Lower leg skin (tissue), 3 donors: ENCODE results near the gene NPR1.
"Not testable (repeated sequence)": the region's sequence is repeated elsewhere in the genome, so short reads cannot be mapped to it uniquely, and the experiment has no call there.

ENCODE experiments used
- CTCF ChIP-seq, 3 donors: fragments of 450-650 bp; IDR thresholded peaks; one replicate each; pipeline ENCODE4 v1.5.1; 2016; ENCODE audit warnings: antibody characterized with exemption in 3 of 3, mild to moderate bottlenecking in 3 of 3, moderate library complexity in 2 of 3
- POLR2A ChIP-seq, 2 donors: fragments of 450-650 bp; IDR thresholded peaks; one replicate each; pipeline ENCODE4 v1.6.1; 2016 to 2017; ENCODE audit warnings: antibody characterized with exemption in 2 of 2, mild to moderate bottlenecking in 1 of 2, moderate library complexity in 1 of 2

GRCh38 chr1:153724634-153725033 lies 46.1 kb downstream of the NPR1 start:
- TF ChIP-seq CTCF, POLR2A (IDR thresholded peaks at IDR 0.05): not testable (repeated sequence)
